ENCODE results near the gene DEFB125. TPM values are rescaled to one million over a fixed set of nuclear protein-coding genes. Genes with fewer than 3 reads are reported as not detected.

The DEFB125 gene
- total and polyA plus RNA-seq, 2 experiments from 2014 or later = not detected

GRCh38 chr20:62487-62886 lies 25.0 kb upstream of the DEFB125 start:
- Histone ChIP-seq H3K79me2 (replicated peaks; ENCODE audit: insufficient read depth) (no peaks in the 10 kb centered on the region), H3F3A (replicated peaks; ENCODE audit: low read depth) (no peaks in the 10 kb centered on the region), H3K4me1 (ENCODE audit: insufficient read depth) (no peaks in the 10 kb centered on the region), H3K27me3 (ENCODE audit: insufficient read depth) (no peaks in the 10 kb centered on the region), H2AFZ (no peak overlapping the region), H4K20me1 (replicated peaks; ENCODE audit: insufficient read depth) (no peaks in the 10 kb centered on the region), H3K9me2 (ENCODE audit: insufficient read depth) (no peaks in the 10 kb centered on the region), H3K36me3 (ENCODE audit: insufficient read depth) (no peaks in the 10 kb centered on the region; the same call in 1 of the 2 replicates), H3K27ac (ENCODE audit: low read depth) (no peak overlapping the region), H3K4me2 (no peak overlapping the region), H3K4me3 (no peak overlapping the region)
- ATAC-seq = no peak
- H3K27me3 Mint-ChIP-seq (ENCODE audit: insufficient read depth, low read depth, poor library complexity) = no peaks in the 10 kb centered on the region
- H3K36me3 Mint-ChIP-seq (ENCODE audit: low read depth) = no peaks in the 10 kb centered on the region
- TF ChIP-seq ZNF114 (CRISPR knock-in tag; IDR thresholded peaks at IDR 0.05) (no peak), CTCF (conservative IDR thresholded peaks at IDR 0.05; ENCODE audit: low read depth in 2 of 2) (no peak), ZNF331 (CRISPR knock-in tag; IDR thresholded peaks at IDR 0.05; ENCODE audit: low read depth) (no peak), NANOG (IDR thresholded peaks at IDR 0.05; ENCODE audit: borderline replicate concordance) (no peak), ZNF462 (CRISPR knock-in tag; IDR thresholded peaks at IDR 0.05) (no peak), CREB1 (CRISPR knock-in tag; IDR thresholded peaks at IDR 0.05; ENCODE audit: low read depth) (no peak), EZH2phosphoT487 (IDR thresholded peaks at IDR 0.05; ENCODE audit: unreplicated experiment) (no peak), EZH2 (IDR thresholded peaks at IDR 0.05; ENCODE audit: low read depth, unreplicated experiment) (no peak), STAT1 (IDR thresholded peaks at IDR 0.05; ENCODE audit: unreplicated experiment) (no peak), JUNB (IDR thresholded peaks at IDR 0.05; ENCODE audit: unreplicated experiment) (no peak), REST (IDR thresholded peaks at IDR 0.05; ENCODE audit: unreplicated experiment) (no peak)
- H3K27ac Mint-ChIP-seq = no peak overlapping the region
- DNase-seq (ENCODE audit: low spot score) = no peak
- no peaks in the 10 kb centered on the region for H3K4me1 Mint-ChIP-seq
- H3K4me3 Mint-ChIP-seq = no peak overlapping the region
- H3K9me3 Mint-ChIP-seq = no peaks in the 10 kb centered on the region
